Activated CD8-positive, alpha-beta memory T cell treated with anti-CD3 and anti-CD28 coated beads, Interleukin-2, amount 50 U/mL, for 24 hours (primary cell): ENCODE data around the gene GOSR1.
A peak's percentile ranks its signal among the peaks of the same experiment; 100 is the strongest.
"Not testable (repeated sequence)": the region's sequence is repeated elsewhere in the genome, so short reads cannot be mapped to it uniquely, and the experiment has no call there.

Source experiments
- DNase-seq: peaks from one replicate; pipeline ENCODE4 v3.0.0-alpha.2; 2020; ENCODE audit errors: extremely low read depth

GOSR1 gene

GRCh38 chr17:30477083-30477773 is at the start of gene GOSR1:
TSS of gene GOSR1 (plus strand) at chr17:30477408. CDS start at chr17:30477434, 26 bp downstream.
- peak; percentile 83 for DNase-seq

- DNase-seq: no peak
Measured at GRCh38 chr17:30427611-30428010, 49.6 kb upstream of the GOSR1 start.

GRCh38 chr17:30429155-30429554 is 48.1 kb upstream of the GOSR1 start:
- no peak for DNase-seq

GRCh38 chr17:30433514-30433913 is 43.7 kb upstream of the GOSR1 start:
- DNase-seq: no peak

GRCh38 chr17:30436729-30437128 is 40.5 kb upstream of the GOSR1 start:
- no peak for DNase-seq

- no peak for DNase-seq
Measured at GRCh38 chr17:30443721-30444120, 33.5 kb upstream of the GOSR1 start.

GRCh38 chr17:30446640-30447039 is 30.6 kb upstream of the GOSR1 start:
- DNase-seq: not testable (repeated sequence)

- DNase-seq: no peak
Measured at GRCh38 chr17:30449480-30449879, 27.7 kb upstream of the GOSR1 start.

- DNase-seq: no peak
Measured at GRCh38 chr17:30450125-30451027, 26.8 kb upstream of the GOSR1 start.

- no peak for DNase-seq
Measured at GRCh38 chr17:30454635-30455034, 22.6 kb upstream of the GOSR1 start.

- no peak for DNase-seq
Measured at GRCh38 chr17:30458371-30458770, 18.8 kb upstream of the GOSR1 start.

GRCh38 chr17:30458797-30459413 is 18.3 kb upstream of the GOSR1 start:
- DNase-seq: not testable (repeated sequence)

GRCh38 chr17:30468465-30468864 is 8.7 kb upstream of the GOSR1 start:
- DNase-seq: no peak

GRCh38 chr17:30472238-30472890 is 4.8 kb upstream of the GOSR1 start:
- no peak for DNase-seq

- no peak for DNase-seq
Measured at GRCh38 chr17:30475206-30475605, 2.0 kb upstream of the GOSR1 start.

GRCh38 chr17:30476726-30477082 is 504 bp upstream of the GOSR1 start:
- no peak for DNase-seq

- DNase-seq: no peak
Measured at GRCh38 chr17:30477774-30478115, 537 bp downstream of the GOSR1 start.

GRCh38 chr17:30482555-30482954 is 5.3 kb downstream of the GOSR1 start:
- no peak for DNase-seq

- DNase-seq: no peak
Measured at GRCh38 chr17:30483159-30483558, 6.0 kb downstream of the GOSR1 start.

GRCh38 chr17:30493780-30494179 is 16.6 kb downstream of the GOSR1 start:
- DNase-seq: no peak

GRCh38 chr17:30495586-30495985 is 18.4 kb downstream of the GOSR1 start:
- no peak for DNase-seq

- DNase-seq: no peak
Measured at GRCh38 chr17:30503558-30503957, 26.4 kb downstream of the GOSR1 start.
